ENCODE measurements around the gene FXR2. TPM values are rescaled to one million over a fixed set of nuclear protein-coding genes. Genes with fewer than 3 reads are reported as not detected.

FXR2 gene
- total RNA-seq, 2 donors from 2014 or later = 22.3 to 23.4 TPM

DNA sequence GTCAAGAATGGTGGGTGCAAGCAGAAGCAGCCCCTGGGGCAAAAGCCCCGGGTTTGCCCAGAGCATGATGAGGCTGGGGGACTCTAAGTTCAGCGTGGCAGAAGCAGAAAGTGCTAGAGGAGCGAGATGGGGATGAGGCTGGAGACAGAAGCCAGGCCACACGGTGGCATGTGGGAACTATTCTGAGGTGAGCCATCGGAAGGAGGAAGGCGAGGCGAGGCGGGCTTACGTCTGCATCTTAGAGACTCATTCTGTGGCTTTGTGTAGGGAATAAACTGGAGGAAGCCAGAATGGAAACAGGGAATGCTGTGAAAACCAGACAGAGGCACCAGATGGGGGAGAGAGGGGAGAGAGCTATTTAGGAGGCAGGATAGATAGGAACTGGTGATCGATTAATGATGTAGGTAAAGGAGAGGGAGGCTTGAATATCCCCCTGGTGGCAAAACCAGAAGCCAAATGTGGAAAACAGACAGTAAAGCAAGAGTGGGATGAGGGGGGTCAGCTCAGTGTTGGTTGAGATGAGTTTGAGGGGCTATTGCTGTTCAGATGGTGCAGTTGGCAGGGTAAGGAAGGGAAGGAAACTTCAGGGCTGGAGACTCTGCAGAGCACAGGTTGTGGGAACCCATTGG is 59.3 kb downstream of the FXR2 start:
- peak overlapping the region; percentile 12 for H3K4me3 Mint-ChIP-seq

DNA sequence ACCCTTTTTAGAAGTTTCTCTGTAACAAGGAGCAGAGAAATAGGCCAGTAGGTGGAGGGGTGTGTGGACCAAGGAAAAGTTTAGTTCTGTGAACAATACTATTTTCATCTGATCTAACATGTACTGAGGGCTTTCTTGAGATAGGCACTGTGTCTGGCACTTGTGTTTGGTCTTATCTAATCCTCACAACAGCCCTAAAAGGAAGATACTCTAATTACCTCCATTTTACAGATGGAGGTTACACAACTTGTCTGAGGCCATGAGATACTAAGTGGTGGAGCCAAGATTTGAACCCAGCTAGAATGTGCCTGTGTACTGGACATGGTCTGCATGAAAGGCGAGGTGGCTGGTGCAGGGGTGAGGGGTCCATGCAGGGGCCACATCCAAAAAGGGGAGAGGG is 61.3 kb downstream of the FXR2 start:
- ATAC-seq (no peak), DNase-seq (no peak)
- peak overlapping the region; percentile 93 for H3K4me3 Mint-ChIP-seq
- H3K4me1 Mint-ChIP-seq = peaks cover 60% of the 10 kb centered on the region
- H3K36me3 Mint-ChIP-seq (ENCODE audit: low read depth) = peaks cover 7% of the 10 kb centered on the region
- H3K27ac Mint-ChIP-seq = peak overlapping the region; percentile 94
- H3K9me3 ChIP-seq (ENCODE audit: control insufficient read depth, low read length, poor library complexity, severe bottlenecking) = no peaks in the 10 kb centered on the region
- H3K27me3 Mint-ChIP-seq = no peaks in the 10 kb centered on the region

More for the DNA sequence above, 59.3 kb downstream of the FXR2 start:
- no peaks in the 10 kb centered on the region for H3K9me3 ChIP-seq (ENCODE audit: control insufficient read depth, low read length, poor library complexity, severe bottlenecking)
- ATAC-seq (no peak), DNase-seq (no peak)
- H3K27me3 Mint-ChIP-seq = no peaks in the 10 kb centered on the region
- peaks cover 54% of the 10 kb centered on the region for H3K4me1 Mint-ChIP-seq
- H3K36me3 Mint-ChIP-seq (ENCODE audit: low read depth) = peaks cover 5% of the 10 kb centered on the region
- peak overlapping the region; percentile 94 for H3K27ac Mint-ChIP-seq

DNA sequence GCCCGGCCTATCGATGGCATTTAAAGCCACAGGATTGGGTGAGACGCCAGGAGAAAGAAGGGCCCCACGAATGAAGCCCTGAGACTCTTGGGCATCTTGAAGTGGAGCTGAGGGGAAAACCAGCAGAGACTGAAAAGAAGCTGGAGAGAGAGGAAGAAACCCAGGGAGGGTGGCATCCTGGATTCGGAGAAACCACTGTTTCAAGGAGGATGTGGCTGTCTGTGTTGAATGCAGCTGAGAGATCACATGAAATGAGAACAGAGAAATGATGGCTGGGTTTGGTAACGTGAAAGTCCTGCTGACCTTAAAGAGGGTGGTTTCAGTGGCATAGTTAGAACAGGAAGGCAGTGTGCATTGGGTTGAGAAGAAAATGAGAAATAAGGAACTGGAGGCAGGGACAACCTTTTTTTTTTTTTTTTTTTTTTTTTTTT is 62.1 kb downstream of the FXR2 start:
- peak overlapping the region; percentile 94 for H3K27ac Mint-ChIP-seq
- DNase-seq (peak in 1 of 3 donors; percentile 27), ATAC-seq (peak; percentile 73)
- peaks cover 64% of the 10 kb centered on the region for H3K4me1 Mint-ChIP-seq
- no peaks in the 10 kb centered on the region for H3K9me3 ChIP-seq (ENCODE audit: control insufficient read depth, low read length, poor library complexity, severe bottlenecking)
- peaks cover 7% of the 10 kb centered on the region for H3K36me3 Mint-ChIP-seq (ENCODE audit: low read depth)
- no peaks in the 10 kb centered on the region for H3K27me3 Mint-ChIP-seq
- peak overlapping the region; percentile 93 for H3K4me3 Mint-ChIP-seq

DNA sequence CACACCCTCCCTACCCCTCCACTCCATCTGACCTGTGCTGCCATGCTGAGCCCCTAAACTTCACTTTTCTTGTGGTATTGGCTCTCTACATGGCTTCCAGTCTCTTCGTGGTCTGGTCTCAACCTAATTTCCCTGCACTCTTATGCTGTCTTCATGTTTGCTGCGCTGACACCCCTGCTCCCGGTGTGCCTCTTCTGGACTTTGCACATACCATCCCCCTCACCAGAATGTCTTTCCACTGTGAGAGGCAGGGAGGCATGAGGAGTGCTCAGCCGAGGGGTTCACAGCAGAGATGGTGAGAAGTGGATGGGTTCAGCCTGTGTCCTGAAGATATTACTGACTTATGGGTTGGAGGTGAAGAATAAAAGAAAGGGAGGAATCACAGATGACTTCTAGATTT is 63.3 kb downstream of the FXR2 start:
- Mint-ChIP-seq H3K4me1 (peaks cover 64% of the 10 kb centered on the region), H3K36me3 (ENCODE audit: low read depth) (peaks cover 7% of the 10 kb centered on the region), H3K27me3 (no peaks in the 10 kb centered on the region), H3K4me3 (peak overlapping the region; percentile 83), H3K27ac (peak overlapping the region; percentile 94)
- no peak for DNase-seq
- H3K9me3 ChIP-seq (ENCODE audit: control insufficient read depth, low read length, poor library complexity, severe bottlenecking) = no peaks in the 10 kb centered on the region
- ATAC-seq = no peak

DNA sequence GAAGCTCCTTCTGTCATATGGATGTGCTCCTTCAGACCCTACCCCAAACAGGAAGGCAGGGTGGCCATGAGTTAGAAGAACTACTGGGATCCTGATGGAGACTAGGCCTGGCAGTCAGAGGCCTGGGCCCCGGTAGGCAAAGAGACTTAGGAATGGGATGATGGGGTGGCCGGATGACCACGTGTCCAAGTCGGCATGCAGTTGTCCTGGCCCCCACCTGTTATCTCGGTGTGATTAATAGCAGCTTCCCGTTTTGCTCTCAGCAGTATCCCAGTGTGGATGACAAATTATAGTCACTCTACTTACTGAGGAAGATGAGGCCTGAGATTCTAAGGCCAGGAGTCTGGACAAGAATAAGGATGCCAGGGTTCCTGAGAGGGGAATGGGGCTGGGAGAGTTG is 64.4 kb downstream of the FXR2 start:
- Mint-ChIP-seq H3K4me1 (peaks cover 60% of the 10 kb centered on the region), H3K27me3 (no peaks in the 10 kb centered on the region), H3K4me3 (no peak overlapping the region), H3K27ac (peak overlapping the region; percentile 94), H3K36me3 (ENCODE audit: low read depth) (peaks cover 7% of the 10 kb centered on the region)
- DNase-seq (no peak), ATAC-seq (no peak)
- H3K9me3 ChIP-seq (ENCODE audit: control insufficient read depth, low read length, poor library complexity, severe bottlenecking) = no peaks in the 10 kb centered on the region

DNA sequence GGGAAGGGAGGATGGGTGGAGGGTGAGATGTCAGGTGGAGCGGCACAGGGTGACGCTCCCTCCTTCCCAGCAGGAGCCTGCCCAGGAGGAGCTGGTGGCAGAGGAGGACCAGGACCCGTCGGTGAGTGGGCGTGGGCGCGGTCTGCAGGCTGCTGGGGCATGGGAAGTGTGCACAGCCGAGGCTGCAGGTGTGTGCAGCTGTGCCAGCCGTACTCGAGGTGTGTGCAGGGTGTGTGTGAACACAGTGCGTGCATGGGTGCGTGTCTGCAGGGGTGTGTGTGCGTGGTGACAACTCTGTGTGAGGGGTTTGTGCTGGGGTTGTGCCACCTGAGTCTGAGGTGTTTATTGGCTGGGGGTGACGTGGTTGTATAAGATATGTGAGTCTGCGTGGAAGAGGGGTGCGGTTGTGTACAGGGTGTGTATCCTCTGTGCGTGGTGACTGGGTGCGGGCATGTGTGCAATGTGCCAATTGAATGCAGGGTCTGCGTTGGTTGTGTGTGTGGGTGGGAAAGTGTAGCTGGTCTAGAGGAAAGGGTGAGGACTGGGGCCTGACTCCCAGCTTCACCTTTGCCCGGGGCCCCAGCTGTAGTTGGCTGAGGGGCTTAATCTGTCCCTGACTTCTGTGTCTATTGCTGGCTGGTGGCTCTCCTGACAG is 65.2 kb downstream of the FXR2 start:
- Mint-ChIP-seq H3K27me3 (no peaks in the 10 kb centered on the region), H3K4me1 (peaks cover 55% of the 10 kb centered on the region), H3K27ac (peak overlapping the region; percentile 94), H3K36me3 (ENCODE audit: low read depth) (peaks cover 7% of the 10 kb centered on the region), H3K4me3 (peak overlapping the region; percentile 98)
- DNase-seq = peak in 2 of 3 donors; percentile 22 to 23
- ATAC-seq = peak; percentile 62
- no peaks in the 10 kb centered on the region for H3K9me3 ChIP-seq (ENCODE audit: control insufficient read depth, low read length, poor library complexity, severe bottlenecking)

DNA sequence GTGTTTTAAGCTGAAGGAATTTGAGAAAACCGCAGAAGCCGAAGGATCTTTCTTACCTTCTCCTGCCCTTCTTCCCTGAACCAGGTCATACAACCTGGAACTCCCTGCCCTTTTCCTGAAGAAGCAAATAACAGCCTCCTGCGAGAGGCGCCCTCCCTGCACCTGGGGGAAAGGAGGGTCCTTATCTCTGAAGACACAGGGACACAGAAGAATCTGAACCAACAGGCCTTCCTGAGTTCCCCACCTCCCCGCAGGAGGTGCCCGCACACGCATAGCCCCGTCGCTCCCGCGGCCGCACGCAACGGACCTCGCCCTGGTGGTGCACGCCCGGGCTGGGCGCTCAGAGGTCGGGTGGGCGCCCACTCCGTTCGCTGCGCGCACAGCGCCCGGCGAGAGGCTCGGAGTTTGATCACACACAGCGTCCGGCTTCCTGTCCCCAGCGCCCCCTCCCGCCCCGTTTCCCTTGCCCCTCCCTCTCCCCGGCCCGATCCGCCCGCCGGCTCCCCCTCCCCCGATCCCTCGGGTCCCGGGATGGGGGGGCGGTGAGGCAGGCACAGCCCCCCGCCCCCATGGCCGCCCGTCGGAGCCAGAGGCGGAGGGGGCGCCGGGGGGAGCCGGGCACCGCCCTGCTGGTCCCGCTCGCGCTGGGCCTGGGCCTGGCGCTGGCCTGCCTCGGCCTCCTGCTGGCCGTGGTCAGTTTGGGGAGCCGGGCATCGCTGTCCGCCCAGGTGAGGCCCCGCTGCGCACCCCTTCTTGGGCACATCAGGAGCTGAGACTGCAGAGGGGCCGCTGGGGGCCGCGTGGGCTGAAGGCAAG is 65.9 kb downstream of the FXR2 start, which contains the start of gene TNFSF12:
Gene TNFSF12, plus strand, starts transcription at position 474 of the 816 bp plus-strand sequence. Its CDS starts 96 bp downstream, at position 570.
- no peaks in the 10 kb centered on the region for H3K27me3 Mint-ChIP-seq
- H3K4me3 Mint-ChIP-seq = peak within 1 kb of the TSS; percentile 98
- H3K4me1 Mint-ChIP-seq = peaks cover 51% of the 10 kb centered on the region
- DNase-seq (peak in 2 of 3 donors; percentile 45 to 50), ATAC-seq (peak; percentile 51)
- H3K27ac Mint-ChIP-seq = peak within 1 kb of the TSS; percentile 94
- peaks cover 7% of the 10 kb centered on the region for H3K36me3 Mint-ChIP-seq (ENCODE audit: low read depth)
- no peaks in the 10 kb centered on the region for H3K9me3 ChIP-seq (ENCODE audit: control insufficient read depth, low read length, poor library complexity, severe bottlenecking)

DNA sequence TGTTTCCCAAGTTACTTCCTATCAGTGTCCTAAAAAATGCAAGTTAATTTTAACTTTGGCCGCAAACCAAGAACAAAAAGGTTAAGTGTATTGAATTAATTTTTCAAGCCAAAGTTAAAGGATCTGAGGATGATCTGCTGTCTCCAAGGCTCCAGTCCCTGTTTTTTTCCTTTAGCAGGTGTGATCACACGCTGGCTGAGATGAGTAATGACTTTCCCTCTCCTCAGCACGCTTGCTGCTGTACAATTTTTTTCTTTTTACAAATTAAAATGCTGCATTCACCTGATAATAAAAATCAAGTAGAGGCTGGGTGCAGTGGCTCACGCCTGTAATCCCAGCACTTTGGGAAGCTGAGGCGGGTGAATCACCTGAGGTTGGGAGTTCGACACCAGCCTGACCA is 69.8 kb downstream of the FXR2 start:
- no peaks in the 10 kb centered on the region for H3K27me3 Mint-ChIP-seq
- H3K4me1 Mint-ChIP-seq = peaks cover 24% of the 10 kb centered on the region
- no peak for DNase-seq
- ATAC-seq = no peak
- no peak overlapping the region for H3K4me3 Mint-ChIP-seq
- H3K27ac Mint-ChIP-seq = no peak overlapping the region
- H3K36me3 Mint-ChIP-seq (ENCODE audit: low read depth) = peaks cover 2% of the 10 kb centered on the region
- no peaks in the 10 kb centered on the region for H3K9me3 ChIP-seq (ENCODE audit: control insufficient read depth, low read length, poor library complexity, severe bottlenecking)

Other genes with a start within 250 kb of the FXR2 start
- 1 to 10 TPM; 4.8 to 5.9 TPM for gene TNK1, start 233.8 kb downstream of the FXR2 start, total RNA-seq
- gene PLSCR3, start 220.4 kb downstream of the FXR2 start, total RNA-seq = 100 to 1,000 TPM; 120 to 126 TPM
- 10 to 100 TPM; 27.3 to 31.7 TPM for gene TMEM256, start 210.8 kb downstream of the FXR2 start, total RNA-seq
- 1 to 10 TPM; 5.1 to 6.5 TPM for gene NLGN2, start 207.1 kb downstream of the FXR2 start, total RNA-seq
- gene SPEM1, start 194.6 kb downstream of the FXR2 start, total RNA-seq = not detected
- not detected for gene SPEM2, start 189.3 kb downstream of the FXR2 start, total RNA-seq
- not detected for gene SPEM3, start 186.0 kb downstream of the FXR2 start, total RNA-seq
- 10 to 100 TPM; 12.6 to 13.2 TPM for gene TMEM102, start 179.5 kb downstream of the FXR2 start, total RNA-seq
- 1 to 10 TPM; 2.0 to 2.6 TPM for gene FGF11, start 175.4 kb downstream of the FXR2 start, total RNA-seq
- gene CHRNB1, start 169.8 kb downstream of the FXR2 start, total RNA-seq = 1 to 10 TPM; 7.0 to 7.2 TPM
- 10 to 100 TPM; 44.9 to 49.5 TPM for gene ZBTB4, start 135.3 kb downstream of the FXR2 start, total RNA-seq
- not detected for gene SLC35G6, start 133.5 kb downstream of the FXR2 start, total RNA-seq
- 100 to 1,000 TPM; 553 to 572 TPM for gene POLR2A, start 130.5 kb downstream of the FXR2 start, total RNA-seq
- 10 to 100 TPM; 41.7 to 49.2 TPM for gene TNFSF12, start 65.8 kb downstream of the FXR2 start, total RNA-seq
- 1 to 10 TPM; 2.9 to 3.1 TPM for gene TNFSF13, start 56.1 kb downstream of the FXR2 start, total RNA-seq
- 10 to 100 TPM; 33.4 to 37.0 TPM for gene SENP3, start 53.0 kb downstream of the FXR2 start, total RNA-seq
- gene CD68, start 35.3 kb downstream of the FXR2 start, total RNA-seq = 1 to 10 TPM; 3.9 to 8.1 TPM
- gene MPDU1, start 31.0 kb downstream of the FXR2 start, total RNA-seq = 10 to 100 TPM; 28.9 to 32.7 TPM
- gene SOX15, start 24.8 kb downstream of the FXR2 start, total RNA-seq = not detected
- gene SAT2, start 12.9 kb upstream of the FXR2 start, total RNA-seq = 10 to 100 TPM; 39.1 to 42.9 TPM
- under 1 TPM in 1 of 2 donors, not detected in 1; 0.40 TPM for gene SHBG, start 15.2 kb upstream of the FXR2 start, total RNA-seq
- gene ATP1B2, start 36.0 kb upstream of the FXR2 start, total RNA-seq = under 1 TPM in 1 of 2 donors, not detected in 1; 0.15 TPM
- gene TP53, start 72.6 kb upstream of the FXR2 start, total RNA-seq = 10 to 100 TPM; 61.2 to 66.2 TPM
- 1 to 10 TPM; 6.6 TPM for gene WRAP53, start 73.6 kb upstream of the FXR2 start, total RNA-seq
- gene EFNB3, start 90.3 kb upstream of the FXR2 start, total RNA-seq = not detected
- gene DNAH2, start 102.8 kb upstream of the FXR2 start, total RNA-seq = under 1 TPM in 1 of 2 donors, not detected in 1; 0.31 TPM
- gene KDM6B, start 219.3 kb upstream of the FXR2 start, total RNA-seq = 100 to 1,000 TPM; 207 to 231 TPM
- 10 to 100 TPM; 31.0 to 31.3 TPM for gene TMEM88, start 240.2 kb upstream of the FXR2 start, total RNA-seq
- gene NAA38, start 242.7 kb upstream of the FXR2 start, total RNA-seq = 10 to 100 TPM; 26.8 to 30.3 TPM
- gene CYB5D1, start 243.1 kb upstream of the FXR2 start, total RNA-seq = 10 to 100 TPM in 1 of 2 donors, 1 to 10 TPM in 1; 9.3 to 14.9 TPM

Measured in T-helper 17 cell (primary cell).